GM12872 (cell line): ENCODE data around the gene USP14.

Experiments used
- CTCF ChIP-seq: IDR thresholded peaks from 3 replicates; pipeline ENCODE4 v1.5.1; 2011; ENCODE audit warnings: low read depth, mild to moderate bottlenecking, low read length, moderate library complexity; ENCODE audit not compliant: insufficient read depth

Gene USP14

GRCh38 chr18:160831-161570, 2.6 kb downstream of the USP14 start:
- TF ChIP-seq CTCF = no peak

DNA sequence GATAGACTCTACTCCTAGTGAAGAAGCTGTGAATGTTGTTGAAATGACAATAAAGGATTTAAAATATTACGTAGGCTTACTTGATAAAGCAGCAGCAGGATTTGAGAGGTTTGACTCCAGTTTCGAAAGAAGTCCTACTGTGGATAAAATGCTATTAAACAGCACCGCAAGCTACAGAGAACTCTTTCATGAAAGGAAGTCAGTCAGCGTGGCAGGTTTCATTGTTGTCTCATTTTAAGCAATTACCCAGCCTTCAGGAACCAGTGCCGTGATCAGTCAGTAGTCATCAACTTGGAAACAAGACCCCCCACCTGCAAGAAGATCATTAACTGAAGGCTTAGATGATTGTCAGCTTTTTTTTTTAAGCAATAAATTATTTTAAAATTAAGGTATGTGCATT, 14.0 kb downstream of the USP14 start:
- no peak for TF ChIP-seq CTCF

GRCh38 chr18:179499-179898, 21.1 kb downstream of the USP14 start:
- no peak for TF ChIP-seq CTCF

GRCh38 chr18:181711-182110, 23.4 kb downstream of the USP14 start:
- TF ChIP-seq CTCF = no peak

- no peak for TF ChIP-seq CTCF
Measured at GRCh38 chr18:183769-184168, 25.4 kb downstream of the USP14 start.

DNA sequence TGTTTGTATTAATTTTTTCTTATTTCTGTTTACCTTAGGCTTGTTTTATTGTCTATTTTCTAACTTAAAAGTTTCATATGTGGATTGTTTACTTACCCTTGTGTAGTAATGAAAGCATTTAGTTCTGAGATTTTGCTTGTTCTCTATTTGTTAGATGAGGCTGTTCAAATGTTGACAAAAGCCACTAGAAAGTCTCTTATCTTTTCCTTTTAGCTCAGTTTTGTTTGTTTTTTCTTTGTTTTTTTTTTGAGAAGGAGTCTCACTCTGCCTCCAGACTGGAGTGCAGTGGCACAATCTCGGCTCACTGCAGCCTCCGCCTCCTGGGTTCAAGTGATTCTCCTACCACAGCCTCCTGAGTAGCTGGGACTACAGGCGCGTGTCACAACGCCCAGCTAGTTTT, 30.9 kb downstream of the USP14 start:
- TF ChIP-seq CTCF = no peak

DNA sequence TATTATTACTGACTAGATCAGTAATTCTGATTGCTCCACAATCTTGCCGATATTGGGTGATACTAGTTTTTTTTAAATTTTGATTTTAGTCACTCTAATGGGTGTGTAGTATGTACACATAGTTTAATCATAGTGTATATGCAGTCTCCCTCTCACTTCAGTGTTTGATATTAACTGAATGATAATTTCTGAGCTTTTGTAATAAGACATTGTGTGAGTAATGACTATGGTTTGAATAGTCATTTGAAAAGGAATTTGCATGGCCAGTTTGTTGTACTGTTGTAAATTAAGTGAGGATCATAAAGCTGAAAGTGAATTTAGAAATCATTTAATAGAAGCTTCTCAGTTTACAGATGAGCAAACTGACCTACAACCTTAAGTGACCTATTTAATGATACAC, 33.4 kb downstream of the USP14 start:
- TF ChIP-seq CTCF = no peak

DNA sequence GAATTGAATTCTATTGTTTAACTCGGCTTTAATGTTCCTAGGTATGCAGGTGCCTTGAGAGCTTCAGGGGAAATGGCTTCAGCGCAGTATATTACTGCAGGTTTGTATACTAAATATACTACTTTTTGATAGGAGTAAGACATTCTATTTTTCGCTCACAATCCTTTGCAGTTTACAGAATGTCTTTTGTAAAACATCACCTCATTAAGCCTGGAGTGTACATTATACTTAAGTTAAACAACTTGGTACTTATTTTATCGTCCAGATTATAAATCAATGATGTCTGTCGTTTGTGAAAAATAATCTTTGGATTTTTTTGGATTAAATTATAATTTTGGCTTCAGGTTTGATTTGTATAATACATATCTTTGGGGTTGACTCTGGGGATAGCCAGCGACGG, 34.4 kb downstream of the USP14 start:
- no peak for TF ChIP-seq CTCF
